ENCODE data around the gene STPG4.
"Not testable (repeated sequence)": the region's sequence is repeated elsewhere in the genome, so short reads cannot be mapped to it uniquely, and the experiment has no call there.

STPG4 gene

GRCh38 chr2:47129191-47129706, 25.9 kb downstream of the STPG4 start:
- TF ChIP-seq EZH2 (IDR thresholded peaks at IDR 0.05) (no peak), POLR2AphosphoS5 (IDR thresholded peaks at IDR 0.05; ENCODE audit: borderline replicate concordance, low read depth, low read length) (no peak), FOXP2 (optimal IDR thresholded peaks at IDR 0.05; ENCODE audit: control extremely low read depth, extremely low read length, insufficient read depth) (no peak)
- H3K9ac ChIP-seq (ENCODE audit: insufficient read length), result peak overlapping the region; percentile 15
- H3K36me3 ChIP-seq (ENCODE audit: insufficient read depth, low read length), result no peaks in the 10 kb centered on the region
- H3K27ac ChIP-seq, result no peak overlapping the region; the same call in 1 of the 2 replicates
- no peaks in the 10 kb centered on the region for H3K9me3 ChIP-seq (ENCODE audit: low read depth, low read length)
- H3K4me3 ChIP-seq, result peak overlapping the region; percentile 28; the same call in 1 of the 2 replicates
- DNase-seq (ENCODE audit: low read depth, low spot score), result no peak

DNA sequence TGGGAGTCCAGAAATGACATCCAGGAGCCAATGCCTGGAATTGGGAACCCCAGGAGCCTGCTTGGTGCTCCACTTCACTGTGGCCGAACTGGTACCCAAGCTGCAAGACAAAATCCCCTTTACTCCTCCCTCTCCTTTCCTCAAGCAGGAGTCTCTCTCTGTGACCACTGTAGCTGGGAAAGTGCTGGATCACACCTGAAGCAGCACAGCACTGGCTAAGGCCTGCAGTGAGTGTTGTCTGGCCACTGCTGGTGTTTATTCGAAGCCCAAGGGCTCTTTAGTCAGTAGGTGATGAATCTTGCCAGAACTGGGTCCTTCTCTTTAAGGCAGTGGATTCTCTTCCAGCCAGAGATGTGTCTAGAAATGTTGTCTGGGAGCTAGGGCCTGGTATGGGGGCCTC, 26.4 kb downstream of the STPG4 start:
- H3K4me3 ChIP-seq, result no peak overlapping the region
- no peaks in the 10 kb centered on the region for H3K36me3 ChIP-seq (ENCODE audit: insufficient read depth, low read length)
- no peak for DNase-seq (ENCODE audit: low read depth, low spot score)
- H3K9ac ChIP-seq (ENCODE audit: insufficient read length), result peak overlapping the region; percentile 15
- no peaks in the 10 kb centered on the region for H3K9me3 ChIP-seq (ENCODE audit: low read depth, low read length)
- no peak overlapping the region for H3K27ac ChIP-seq
- TF ChIP-seq EZH2 (IDR thresholded peaks at IDR 0.05) (no peak), FOXP2 (optimal IDR thresholded peaks at IDR 0.05; ENCODE audit: control extremely low read depth, extremely low read length, insufficient read depth) (no peak), POLR2AphosphoS5 (IDR thresholded peaks at IDR 0.05; ENCODE audit: borderline replicate concordance, low read depth, low read length) (no peak)

GRCh38 chr2:47127862-47128543, 27.1 kb downstream of the STPG4 start:
- Histone ChIP-seq H3K4me3 (no peak overlapping the region), H3K27ac (no peak overlapping the region), H3K9me3 (ENCODE audit: low read depth, low read length) (no peaks in the 10 kb centered on the region), H3K36me3 (ENCODE audit: insufficient read depth, low read length) (no peaks in the 10 kb centered on the region), H3K9ac (ENCODE audit: insufficient read length) (no peak overlapping the region)
- no peak for DNase-seq (ENCODE audit: low read depth, low spot score)
- no peak for TF ChIP-seq POLR2AphosphoS5 (IDR thresholded peaks at IDR 0.05; ENCODE audit: borderline replicate concordance, low read depth, low read length)
- TF ChIP-seq EZH2 (IDR thresholded peaks at IDR 0.05), result no peak
- no peak for TF ChIP-seq FOXP2 (optimal IDR thresholded peaks at IDR 0.05; ENCODE audit: control extremely low read depth, extremely low read length, insufficient read depth)

GRCh38 chr2:47126783-47127182, 28.3 kb downstream of the STPG4 start:
- H3K9me3 ChIP-seq (ENCODE audit: low read depth, low read length), result no peaks in the 10 kb centered on the region
- H3K4me3 ChIP-seq, result no peak overlapping the region
- no peak overlapping the region for H3K9ac ChIP-seq (ENCODE audit: insufficient read length)
- DNase-seq (ENCODE audit: low read depth, low spot score), result no peak
- H3K27ac ChIP-seq, result no peak overlapping the region
- H3K36me3 ChIP-seq (ENCODE audit: insufficient read depth, low read length), result no peaks in the 10 kb centered on the region
- TF ChIP-seq POLR2AphosphoS5 (IDR thresholded peaks at IDR 0.05; ENCODE audit: borderline replicate concordance, low read depth, low read length), result no peak
- no peak for TF ChIP-seq EZH2 (IDR thresholded peaks at IDR 0.05)
- no peak for TF ChIP-seq FOXP2 (optimal IDR thresholded peaks at IDR 0.05; ENCODE audit: control extremely low read depth, extremely low read length, insufficient read depth)

- not testable (repeated sequence) for H3K27ac ChIP-seq; DNase-seq (ENCODE audit: low read depth, low spot score); H3K4me3 ChIP-seq; H3K36me3 ChIP-seq (ENCODE audit: insufficient read depth, low read length); H3K9me3 ChIP-seq (ENCODE audit: low read depth, low read length); H3K9ac ChIP-seq (ENCODE audit: insufficient read length)
These were observed 30.4 kb downstream of the STPG4 start for GRCh38 chr2:47124740-47125139.

- H3K36me3 ChIP-seq (ENCODE audit: insufficient read depth, low read length); DNase-seq (ENCODE audit: low read depth, low spot score); H3K4me3 ChIP-seq; H3K9ac ChIP-seq (ENCODE audit: insufficient read length); H3K9me3 ChIP-seq (ENCODE audit: low read depth, low read length); H3K27ac ChIP-seq: not testable (repeated sequence)
These were observed 34.7 kb downstream of the STPG4 start for GRCh38 chr2:47120424-47120823.

DNA sequence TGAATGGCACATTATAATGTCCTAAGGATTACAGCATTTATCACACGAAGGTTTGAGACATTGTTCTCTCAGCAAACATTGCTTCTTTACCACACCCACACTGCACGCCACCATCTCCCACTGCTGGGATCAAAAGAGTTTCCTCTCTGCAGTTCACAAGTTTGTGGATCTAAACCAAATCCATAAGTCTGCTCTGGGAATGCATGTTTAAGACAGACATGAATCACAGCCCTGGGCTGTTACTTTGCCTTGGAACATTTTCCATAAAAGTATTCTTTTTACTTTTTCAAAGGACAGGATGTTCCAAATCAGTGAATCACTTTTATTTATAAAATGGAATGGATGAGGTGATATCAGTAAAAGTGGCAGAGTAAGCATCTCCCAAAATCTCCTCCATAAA, 36.1 kb downstream of the STPG4 start:
- no peak for DNase-seq (ENCODE audit: low read depth, low spot score)
- Histone ChIP-seq H3K36me3 (ENCODE audit: insufficient read depth, low read length) (no peaks in the 10 kb centered on the region), H3K9ac (ENCODE audit: insufficient read length) (no peak overlapping the region), H3K4me3 (no peak overlapping the region), H3K27ac (no peak overlapping the region), H3K9me3 (ENCODE audit: low read depth, low read length) (no peaks in the 10 kb centered on the region)
- TF ChIP-seq EZH2 (IDR thresholded peaks at IDR 0.05) (no peak), FOXP2 (optimal IDR thresholded peaks at IDR 0.05; ENCODE audit: control extremely low read depth, extremely low read length, insufficient read depth) (no peak), POLR2AphosphoS5 (IDR thresholded peaks at IDR 0.05; ENCODE audit: borderline replicate concordance, low read depth, low read length) (no peak)

- TF ChIP-seq EZH2 (IDR thresholded peaks at IDR 0.05) (no peak), POLR2AphosphoS5 (IDR thresholded peaks at IDR 0.05; ENCODE audit: borderline replicate concordance, low read depth, low read length) (no peak), FOXP2 (optimal IDR thresholded peaks at IDR 0.05; ENCODE audit: control extremely low read depth, extremely low read length, insufficient read depth) (no peak)
- no peaks in the 10 kb centered on the region for H3K9me3 ChIP-seq (ENCODE audit: low read depth, low read length)
- no peak for DNase-seq (ENCODE audit: low read depth, low spot score)
- no peak overlapping the region for H3K9ac ChIP-seq (ENCODE audit: insufficient read length)
- H3K4me3 ChIP-seq, result no peak overlapping the region
- no peak overlapping the region for H3K27ac ChIP-seq
- H3K36me3 ChIP-seq (ENCODE audit: insufficient read depth, low read length), result no peaks in the 10 kb centered on the region
These were observed 36.5 kb downstream of the STPG4 start for GRCh38 chr2:47118581-47118980.

All from SK-N-MC (cell line).